Stimulated activated CD8-positive, alpha-beta memory T cell treated with anti-CD3 and anti-CD28 coated beads, Interleukin-15, amount 100 ng/mL, for 4 hours (primary cell): ENCODE results near the gene NCOA6.
"Not testable (repeated sequence)": the region's sequence is repeated elsewhere in the genome, so short reads cannot be mapped to it uniquely, and the experiment has no call there.

Experiments
- DNase-seq, 2 donors: peaks; one replicate each; pipeline ENCODE4 v3.0.0-alpha.2; 2020; ENCODE audit warnings: low read depth in 2 of 2

The NCOA6 gene

GRCh38 chr20:34774886-34775285 lies 50.6 kb downstream of the NCOA6 start:
- no peak for DNase-seq

DNA sequence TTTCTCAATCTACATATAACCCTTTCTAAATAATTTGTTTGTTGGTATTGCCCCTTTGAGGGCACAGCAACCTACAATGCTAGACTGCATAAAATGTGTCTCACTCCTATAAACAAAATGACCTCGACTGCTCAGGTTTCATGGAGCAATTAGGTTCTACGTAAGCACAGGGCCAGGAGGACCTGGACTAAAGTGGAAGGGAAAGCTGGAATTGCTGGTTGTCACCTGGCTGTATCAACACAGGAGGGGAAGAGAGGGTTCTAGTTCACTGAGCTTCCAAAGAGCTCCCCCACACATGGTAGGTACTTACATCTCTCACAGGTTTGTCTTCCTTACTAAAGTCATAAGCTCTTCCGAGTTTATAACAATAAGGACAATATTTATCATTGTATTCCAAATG lies 51.0 kb downstream of the NCOA6 start:
- no peak for DNase-seq

- no peak for DNase-seq
Observed at GRCh38 chr20:34773726-34774125, 51.7 kb downstream of the NCOA6 start.

GRCh38 chr20:34772437-34772836 lies 53.0 kb downstream of the NCOA6 start:
- no peak for DNase-seq

GRCh38 chr20:34771680-34772081 lies 53.8 kb downstream of the NCOA6 start:
- no peak for DNase-seq

GRCh38 chr20:34768096-34768495 lies 57.4 kb downstream of the NCOA6 start:
- no peak for DNase-seq

GRCh38 chr20:34762031-34762555 lies 63.4 kb downstream of the NCOA6 start:
- DNase-seq: no peak

- DNase-seq: no peak
Observed at GRCh38 chr20:34755367-34755766, 70.1 kb downstream of the NCOA6 start.

DNA sequence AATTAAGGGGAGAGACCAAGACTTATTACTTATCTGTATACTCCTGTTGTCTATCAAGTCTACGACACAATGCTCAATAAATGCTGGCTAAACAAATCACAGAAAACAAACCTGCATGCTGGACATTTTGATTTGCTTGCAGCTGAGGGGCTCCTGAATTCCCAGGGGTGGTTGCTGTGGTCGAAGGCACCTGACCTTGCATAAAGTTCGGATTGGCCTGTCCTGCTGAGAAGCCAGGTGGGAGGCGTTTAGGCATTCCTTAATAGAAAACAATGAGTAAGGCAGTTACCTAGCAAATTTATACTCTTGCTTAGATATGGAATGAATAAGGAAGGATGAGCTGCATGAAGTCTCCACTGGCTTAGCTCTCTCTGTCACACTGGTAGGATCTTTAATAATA lies 70.8 kb downstream of the NCOA6 start:
- no peak for DNase-seq

DNA sequence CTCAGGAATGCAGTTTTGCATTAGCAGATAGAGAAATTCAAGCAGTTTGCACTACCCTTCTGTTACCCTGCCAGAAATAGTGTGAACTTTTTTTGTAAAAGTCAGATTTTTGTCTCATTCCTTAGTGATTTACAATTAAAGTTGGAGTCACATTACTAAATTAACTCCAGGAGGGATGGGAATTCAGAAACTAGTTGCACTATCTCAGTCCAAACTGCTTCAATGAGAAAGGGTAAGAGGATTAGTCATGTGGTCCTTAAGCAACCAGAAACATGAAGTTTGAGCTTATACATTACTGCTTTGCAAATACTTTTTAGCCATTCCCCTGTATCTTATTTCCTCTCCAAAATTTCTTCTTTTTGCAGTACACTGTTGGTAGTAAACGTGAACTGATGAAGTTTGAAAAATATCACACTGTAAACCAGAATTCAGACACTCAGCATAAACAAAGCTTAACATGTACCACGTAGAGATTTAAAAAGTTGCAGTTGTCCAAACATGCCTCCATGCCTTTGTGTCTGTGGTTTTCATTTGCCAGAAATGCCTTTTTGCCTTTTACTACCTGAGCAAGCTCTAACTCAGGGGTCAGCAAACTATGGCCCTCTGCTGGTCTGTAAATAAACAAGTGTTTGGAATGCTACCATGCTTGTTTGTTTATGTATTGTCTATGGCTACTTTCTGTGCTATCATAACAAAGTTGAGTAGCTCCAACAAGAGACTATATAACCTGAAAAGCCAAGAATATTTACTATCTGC lies 71.6 kb downstream of the NCOA6 start:
- no peak for DNase-seq

- no peak for DNase-seq
Observed at GRCh38 chr20:34751453-34751852, 74.0 kb downstream of the NCOA6 start.

- no peak for DNase-seq
Observed at GRCh38 chr20:34750484-34750883, 75.0 kb downstream of the NCOA6 start.

DNA sequence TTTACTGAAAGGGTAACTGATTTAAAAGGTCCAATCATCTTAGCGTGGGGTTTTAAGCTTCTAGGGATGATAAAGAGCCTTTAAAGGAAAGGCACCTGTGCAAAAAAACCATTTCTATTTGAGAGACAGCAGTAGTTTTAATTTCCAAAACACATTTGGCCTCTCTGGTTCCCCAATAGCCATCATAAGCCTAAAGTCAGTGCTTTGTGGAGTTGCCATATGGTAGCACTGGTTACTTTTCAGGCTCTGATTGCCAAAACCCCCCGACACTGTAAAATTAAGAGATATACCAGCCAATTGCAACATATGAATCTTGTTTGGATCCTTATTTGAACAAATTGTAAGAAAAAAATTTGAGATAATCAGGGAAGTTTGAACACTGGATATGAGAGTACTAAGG lies 76.7 kb downstream of the NCOA6 start:
- DNase-seq: no peak

DNA sequence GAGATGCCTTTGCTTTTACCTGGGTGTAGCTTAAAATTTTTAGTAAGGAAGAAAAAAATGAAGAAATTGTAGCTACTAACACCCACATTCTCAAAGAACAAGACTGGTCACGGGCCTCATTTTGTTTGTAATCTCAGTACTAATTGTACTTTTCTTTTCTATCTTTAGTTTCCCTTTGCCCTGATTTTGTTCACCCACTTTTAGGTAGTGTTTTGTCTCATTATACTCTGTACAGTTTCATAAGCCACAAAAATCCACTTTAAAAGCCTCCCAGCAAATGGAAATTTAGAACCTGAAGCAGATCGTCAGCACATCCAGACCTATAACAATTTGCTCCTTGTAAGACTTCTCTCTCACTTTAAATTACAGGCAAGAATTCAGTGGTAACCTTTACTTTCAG lies 78.0 kb downstream of the NCOA6 start:
- no peak for DNase-seq

DNA sequence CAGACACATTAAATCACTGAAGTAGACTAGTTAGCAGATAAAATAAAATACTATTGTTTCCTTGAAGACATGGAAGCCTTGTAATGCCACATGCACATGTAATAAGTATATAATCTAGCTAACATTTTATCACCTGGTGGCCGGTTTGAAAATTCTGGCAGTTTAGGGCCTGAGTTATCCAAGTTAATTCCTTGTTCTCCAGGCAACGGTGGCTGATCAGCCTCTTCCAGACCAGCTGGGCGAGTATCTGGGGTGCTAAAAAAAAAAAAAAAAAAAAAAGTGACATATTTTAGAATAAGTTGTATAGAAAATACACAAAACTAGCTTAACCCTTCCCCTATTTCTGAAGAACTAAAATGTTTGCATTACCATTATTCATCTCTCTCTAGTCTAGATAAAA lies 78.8 kb downstream of the NCOA6 start:
- DNase-seq: no peak

DNA sequence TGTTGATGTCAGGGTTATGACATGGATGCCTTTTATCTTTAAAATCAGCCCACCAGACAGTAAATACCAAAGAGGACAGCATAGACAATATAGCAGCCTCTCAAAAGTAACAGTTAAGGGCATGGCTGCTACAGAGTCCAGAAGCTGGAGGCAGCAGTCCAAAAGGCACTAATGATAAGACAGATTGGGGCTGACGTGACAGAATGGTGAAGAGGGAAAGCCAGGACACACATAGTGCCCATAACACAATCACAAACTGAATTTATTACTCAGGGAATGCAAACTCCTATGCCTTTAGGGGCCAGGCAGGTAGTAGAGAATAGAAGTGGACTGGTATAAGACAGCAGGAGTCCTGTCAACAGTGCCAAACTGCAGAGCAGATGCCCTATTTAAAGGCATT lies 80.6 kb downstream of the NCOA6 start:
- no peak for DNase-seq

DNA sequence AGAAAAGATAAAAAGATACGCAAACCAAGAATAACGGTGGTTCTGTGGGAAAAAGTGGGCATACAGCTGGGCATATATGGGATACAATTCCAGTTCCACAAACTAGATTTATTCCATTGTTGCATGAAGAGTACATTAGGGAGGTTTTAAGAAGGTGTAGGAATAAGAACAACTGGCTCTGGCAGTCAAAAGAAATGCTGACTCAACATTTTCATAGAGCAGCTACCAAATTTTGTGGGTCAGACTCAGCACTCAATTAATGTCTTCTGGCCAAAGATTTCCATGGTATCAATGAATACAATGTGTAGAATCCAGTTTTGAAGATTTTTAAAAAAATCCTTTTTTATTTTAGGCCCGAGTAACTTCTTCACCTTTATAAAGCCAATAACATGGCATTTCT lies 81.1 kb downstream of the NCOA6 start:
- DNase-seq: no peak

- no peak for DNase-seq
Observed at GRCh38 chr20:34743039-34743438, 82.4 kb downstream of the NCOA6 start.

- no peak for DNase-seq
Observed at GRCh38 chr20:34736106-34736735, 89.2 kb downstream of the NCOA6 start.

DNA sequence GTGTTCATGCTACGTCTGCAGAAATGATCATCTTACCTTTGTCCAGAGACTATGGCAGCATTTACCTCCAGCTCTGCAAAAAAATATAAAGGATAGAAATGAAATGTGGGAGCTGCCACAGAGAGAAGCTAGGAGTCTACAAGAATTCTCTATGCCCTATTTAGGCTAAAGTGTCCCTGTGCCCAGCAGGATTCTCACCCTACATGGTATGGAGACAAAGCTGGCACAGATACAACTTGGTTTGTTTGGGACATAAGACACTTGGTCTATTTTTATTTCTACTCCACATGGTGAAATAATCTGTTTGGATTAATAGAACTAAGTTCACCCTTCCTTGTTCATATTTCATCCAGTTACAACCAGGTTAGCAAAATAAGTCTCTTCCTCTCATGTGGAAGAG lies 92.9 kb downstream of the NCOA6 start:
- DNase-seq: no peak

GRCh38 chr20:34729416-34729815 lies 96.0 kb downstream of the NCOA6 start:
- DNase-seq: no peak

- no peak for DNase-seq
Observed at GRCh38 chr20:34724172-34724571, 101.3 kb downstream of the NCOA6 start.

GRCh38 chr20:34722560-34722959 lies 102.9 kb downstream of the NCOA6 start:
- not testable (repeated sequence) for DNase-seq
